Trophoblast cell (in vitro differentiated cells and primary cell): ENCODE results near the gene GLRA3.

ENCODE experiments used
- DNase-seq, 2 donors: peaks; one replicate each; pipeline ENCODE4 v3.0.0-alpha.2; 2016
- H2AFZ ChIP-seq: 2 replicates; pipeline ENCODE4 v1.6.1; 2013; ENCODE audit warnings: low read length, moderate library complexity, mild to moderate bottlenecking; ENCODE audit not compliant: insufficient read depth, poor library complexity
- H2AK5ac ChIP-seq: 2 replicates; pipeline ENCODE4 v1.6.1; 2013; ENCODE audit warnings: mild to moderate bottlenecking, low read length
- H2BK120ac ChIP-seq: 2 replicates; pipeline ENCODE4 v1.6.1; 2013; ENCODE audit warnings: low read length, mild to moderate bottlenecking, moderate library complexity; ENCODE audit not compliant: insufficient read depth, poor library complexity
- H2BK12ac ChIP-seq: 2 replicates; pipeline ENCODE4 v1.6.1; 2013; ENCODE audit warnings: mild to moderate bottlenecking, low read length, moderate library complexity
- H2BK5ac ChIP-seq: 2 replicates; pipeline ENCODE4 v1.6.1; 2013; ENCODE audit warnings: low read length, low read depth, moderate library complexity, mild to moderate bottlenecking; ENCODE audit not compliant: poor library complexity
- H3K14ac ChIP-seq: 2 replicates; pipeline ENCODE4 v1.6.1; 2013; ENCODE audit warnings: mild to moderate bottlenecking, low read length
- H3K18ac ChIP-seq: 2 replicates; pipeline ENCODE4 v1.6.1; 2013; ENCODE audit warnings: mild to moderate bottlenecking, low read length
- H3K23ac ChIP-seq: 2 replicates; pipeline ENCODE4 v1.6.1; 2013; ENCODE audit warnings: low read length
- H3K27ac ChIP-seq: 2 replicates; pipeline ENCODE4 v1.5.1; 2013; ENCODE audit warnings: low read depth, mild to moderate bottlenecking, inconsistent platforms, low read length, moderate library complexity
- H3K27me3 ChIP-seq: 2 replicates; pipeline ENCODE4 v1.6.1; 2013; ENCODE audit warnings: inconsistent platforms, mild to moderate bottlenecking, low read length, moderate library complexity; ENCODE audit not compliant: insufficient read depth
- H3K36me3 ChIP-seq, 2 experiments: 1 replicate in 1 of 2; 2 replicates in 1 of 2; pipeline ENCODE4 v1.6.1; 2013; ENCODE audit warnings: low read length in 2 of 2, mild to moderate bottlenecking in 2 of 2, moderate library complexity in 1 of 2; ENCODE audit not compliant: insufficient read depth in 2 of 2, control insufficient read depth in 1 of 2
- H3K4ac ChIP-seq: 2 replicates; pipeline ENCODE4 v1.6.1; 2013; ENCODE audit warnings: low read depth, mild to moderate bottlenecking, low read length, moderate library complexity
- H3K4me1 ChIP-seq, 2 experiments: 1 replicate in 1 of 2; 2 replicates in 1 of 2; pipeline ENCODE4 v1.6.1; 2013; ENCODE audit warnings: low read length in 2 of 2, mild to moderate bottlenecking in 2 of 2, moderate library complexity in 1 of 2; ENCODE audit not compliant: insufficient read depth in 2 of 2, control insufficient read depth in 1 of 2
- H3K4me2 ChIP-seq: 2 replicates; pipeline ENCODE4 v1.6.1; 2013; ENCODE audit warnings: inconsistent platforms, mild to moderate bottlenecking, low read length, moderate library complexity
- H3K4me3 ChIP-seq: 2 replicates; pipeline ENCODE4 v1.5.1; 2013; ENCODE audit warnings: mild to moderate bottlenecking, low read depth, low read length, inconsistent platforms
- H3K79me1 ChIP-seq: one replicate; pipeline ENCODE4 v1.6.1; 2013; ENCODE audit warnings: low read length
- H3K79me2 ChIP-seq: 2 replicates; pipeline ENCODE4 v1.6.1; 2013; ENCODE audit warnings: low read length, mild to moderate bottlenecking; ENCODE audit not compliant: control insufficient read depth, insufficient read depth, poor library complexity
- H3K9ac ChIP-seq: 2 replicates; pipeline ENCODE4 v1.6.1; 2013; ENCODE audit warnings: mild to moderate bottlenecking, low read length
- H3K9me3 ChIP-seq: 2 replicates; pipeline ENCODE4 v1.6.1; 2013; ENCODE audit warnings: low read depth, mild to moderate bottlenecking, control low read depth, inconsistent platforms, low read length; ENCODE audit not compliant: insufficient read depth
- H4K12ac ChIP-seq: 2 replicates; pipeline ENCODE4 v1.6.1; 2013; ENCODE audit warnings: low read depth, mild to moderate bottlenecking, low read length, moderate library complexity
- H4K8ac ChIP-seq: 2 replicates; pipeline ENCODE4 v1.6.1; 2013; ENCODE audit warnings: low read depth, mild to moderate bottlenecking, low read length, moderate library complexity
- H4K91ac ChIP-seq: one replicate; pipeline ENCODE4 v1.6.1; 2013; ENCODE audit warnings: low read depth, mild to moderate bottlenecking, low read length, moderate library complexity
- WGBS: extraction: QIAGEN DNeasy Blood & Tissue Kit; methylation state at CpG from one replicate; pipeline ENCODE4 v1.1.7; 2013; ENCODE audit warnings: missing lambda C conversion rate; ENCODE audit not compliant: insufficient read length, insufficient coverage; ENCODE audit errors: extremely low coverage; 5-methylcytosine and 5-hydroxymethylcytosine counted together

Gene GLRA3

DNA sequence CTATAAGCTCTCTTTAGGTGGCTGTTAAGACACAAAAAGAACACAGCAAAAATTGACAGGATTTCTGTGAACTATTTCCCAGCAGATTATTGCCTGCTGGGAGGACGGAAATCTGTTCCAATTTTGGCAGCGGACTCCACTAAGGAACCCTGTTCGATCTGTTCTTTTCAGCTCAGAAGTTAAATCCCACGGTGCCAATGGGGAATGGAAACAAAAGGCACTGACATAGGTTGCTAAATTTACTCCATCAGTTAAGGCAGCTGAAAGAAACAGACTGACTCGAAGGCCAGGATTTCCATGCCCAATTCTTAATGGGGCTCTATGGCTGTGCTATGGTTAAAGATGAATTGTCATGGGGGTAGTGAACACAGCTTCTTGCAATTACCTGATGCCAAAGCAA lies 180.2 kb downstream of the GLRA3 start:
- H3K23ac ChIP-seq: no peak overlapping the region
- H3K14ac ChIP-seq: no peak overlapping the region
- no peaks in the 10 kb centered on the region for H3K79me1 ChIP-seq
- no peak overlapping the region for H2AFZ ChIP-seq
- H3K4me2 ChIP-seq: no peak overlapping the region
- no peak overlapping the region for H4K91ac ChIP-seq
- H3K36me3 ChIP-seq: no peaks in the 10 kb centered on the region
- no CpG with 5 or more reads among the region's 5 CpGs for WGBS
- H3K79me2 ChIP-seq: no peaks in the 10 kb centered on the region
- no peak overlapping the region for H2BK12ac ChIP-seq
- H3K9me3 ChIP-seq: no peaks in the 10 kb centered on the region
- H3K9ac ChIP-seq: no peak overlapping the region
- H4K8ac ChIP-seq: no peak overlapping the region
- H3K4ac ChIP-seq: no peak overlapping the region
- no peak overlapping the region for H3K4me3 ChIP-seq
- H3K27ac ChIP-seq: no peak overlapping the region
- no peak overlapping the region for H4K12ac ChIP-seq
- no peaks in the 10 kb centered on the region for H3K27me3 ChIP-seq
- no peak overlapping the region for H3K18ac ChIP-seq
- H2AK5ac ChIP-seq: no peak overlapping the region
- no peak for DNase-seq
- H2BK120ac ChIP-seq: no peak overlapping the region
- no peak overlapping the region for H2BK5ac ChIP-seq
- no peaks in the 10 kb centered on the region for H3K4me1 ChIP-seq

DNA sequence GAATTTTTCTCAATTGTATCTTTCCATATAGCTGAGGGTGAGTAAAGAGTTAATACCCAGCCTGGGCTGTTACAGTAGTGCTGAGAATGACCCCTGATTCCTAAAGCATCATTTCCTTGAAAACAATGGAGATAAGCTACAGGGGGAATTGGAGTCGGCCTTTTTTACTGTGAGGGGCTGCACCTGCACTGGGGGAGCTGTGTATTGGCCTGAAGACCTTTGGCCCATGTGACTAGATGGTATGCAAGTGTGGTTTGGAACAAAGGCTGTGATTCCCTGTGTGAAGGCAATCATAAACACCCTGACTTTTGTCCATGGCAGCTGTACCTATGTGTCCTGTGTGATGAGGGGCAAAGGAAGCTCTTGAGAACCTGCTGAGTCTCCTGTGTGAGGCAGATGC lies 182.7 kb downstream of the GLRA3 start:
- Histone ChIP-seq H3K4me1 (no peaks in the 10 kb centered on the region), H2BK5ac (no peak overlapping the region), H4K91ac (no peak overlapping the region), H3K79me2 (no peaks in the 10 kb centered on the region), H3K36me3 (no peaks in the 10 kb centered on the region), H3K4ac (no peak overlapping the region), H3K9ac (no peak overlapping the region), H3K4me3 (no peak overlapping the region), H2AK5ac (no peak overlapping the region), H3K27ac (no peak overlapping the region), H3K23ac (no peak overlapping the region), H3K18ac (no peak overlapping the region), H3K4me2 (no peak overlapping the region), H2BK120ac (no peak overlapping the region), H3K79me1 (no peaks in the 10 kb centered on the region), H3K9me3 (no peaks in the 10 kb centered on the region), H2BK12ac (no peak overlapping the region), H3K14ac (no peak overlapping the region), H4K8ac (no peak overlapping the region), H2AFZ (no peak overlapping the region), H3K27me3 (no peaks in the 10 kb centered on the region), H4K12ac (no peak overlapping the region)
- WGBS: no CpG with 5 or more reads among the region's 1 CpG
- DNase-seq: no peak

DNA sequence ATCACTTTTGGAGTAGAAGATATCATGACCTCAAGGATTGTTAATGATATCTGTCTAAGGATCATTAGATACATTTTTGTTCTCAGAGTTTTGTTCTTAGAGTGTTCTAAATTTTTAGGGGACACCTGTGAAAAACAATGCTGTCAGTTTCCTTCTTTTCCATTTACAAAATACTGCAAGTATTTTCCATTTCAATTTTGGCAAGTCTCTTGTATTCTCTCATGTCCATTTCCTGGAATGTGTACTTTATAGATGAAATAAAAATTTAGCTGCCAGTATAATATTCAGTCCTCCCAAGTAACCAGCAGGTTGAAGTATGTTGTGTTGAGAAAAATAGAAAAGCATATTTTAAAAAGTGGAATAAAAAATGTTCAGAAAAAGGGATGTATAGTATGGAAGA lies 188.9 kb downstream of the GLRA3 start:
- Histone ChIP-seq H3K4me2 (no peak overlapping the region), H3K9me3 (no peaks in the 10 kb centered on the region), H3K36me3 (no peaks in the 10 kb centered on the region), H3K4me3 (no peak overlapping the region), H4K91ac (no peak overlapping the region), H3K79me2 (no peaks in the 10 kb centered on the region), H3K14ac (no peak overlapping the region), H3K23ac (no peak overlapping the region), H3K27ac (no peak overlapping the region), H2AFZ (no peak overlapping the region), H3K18ac (no peak overlapping the region), H4K12ac (no peak overlapping the region), H3K27me3 (no peaks in the 10 kb centered on the region), H4K8ac (no peak overlapping the region), H2AK5ac (no peak overlapping the region), H3K4me1 (no peaks in the 10 kb centered on the region), H3K4ac (no peak overlapping the region), H3K79me1 (no peaks in the 10 kb centered on the region), H2BK5ac (no peak overlapping the region), H2BK120ac (no peak overlapping the region), H3K9ac (no peak overlapping the region), H2BK12ac (no peak overlapping the region)
- no peak for DNase-seq

GRCh38 chr4:174635732-174636131 lies 193.3 kb downstream of the GLRA3 start:
- DNase-seq: no peak
- no peak overlapping the region for H3K4me3 ChIP-seq
- H2AK5ac ChIP-seq: no peak overlapping the region
- H2BK120ac ChIP-seq: no peak overlapping the region
- no peak overlapping the region for H3K14ac ChIP-seq
- no peaks in the 10 kb centered on the region for H3K27me3 ChIP-seq
- H3K27ac ChIP-seq: no peak overlapping the region
- H3K4me2 ChIP-seq: no peak overlapping the region
- H3K79me2 ChIP-seq: no peaks in the 10 kb centered on the region
- no peak overlapping the region for H4K12ac ChIP-seq
- no CpG with 5 or more reads among the region's 1 CpG for WGBS
- no peak overlapping the region for H3K18ac ChIP-seq
- H3K79me1 ChIP-seq: no peaks in the 10 kb centered on the region
- H2AFZ ChIP-seq: no peak overlapping the region
- no peak overlapping the region for H4K8ac ChIP-seq
- H3K4me1 ChIP-seq: no peaks in the 10 kb centered on the region
- H3K36me3 ChIP-seq: no peaks in the 10 kb centered on the region
- H4K91ac ChIP-seq: no peak overlapping the region
- H3K23ac ChIP-seq: no peak overlapping the region
- no peaks in the 10 kb centered on the region for H3K9me3 ChIP-seq
- no peak overlapping the region for H2BK12ac ChIP-seq
- no peak overlapping the region for H2BK5ac ChIP-seq
- H3K4ac ChIP-seq: no peak overlapping the region
- no peak overlapping the region for H3K9ac ChIP-seq

DNA sequence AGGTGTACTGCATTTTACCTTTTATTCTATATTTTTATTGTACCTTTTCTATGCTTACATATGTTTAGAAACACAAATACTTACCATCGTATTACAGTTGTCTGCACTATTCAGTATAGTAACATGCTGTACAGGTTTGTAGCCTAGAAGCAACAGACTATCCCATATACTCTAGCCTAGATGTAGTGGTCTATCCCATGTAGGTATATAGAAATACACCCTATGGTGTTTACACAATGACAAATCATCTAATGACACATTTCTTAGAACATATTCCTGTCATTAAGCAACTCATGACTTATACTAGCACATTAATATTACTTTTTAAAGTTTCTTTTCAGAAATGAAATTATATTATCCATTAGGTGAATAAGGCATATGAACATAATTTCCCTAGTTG lies 195.6 kb downstream of the GLRA3 start:
- Histone ChIP-seq H3K79me2 (no peaks in the 10 kb centered on the region), H2AFZ (no peak overlapping the region), H3K14ac (no peak overlapping the region), H3K23ac (no peak overlapping the region), H3K4me1 (no peaks in the 10 kb centered on the region), H4K91ac (no peak overlapping the region), H3K9ac (no peak overlapping the region), H3K27me3 (no peaks in the 10 kb centered on the region), H2AK5ac (no peak overlapping the region), H3K9me3 (no peaks in the 10 kb centered on the region), H2BK12ac (no peak overlapping the region), H4K8ac (no peak overlapping the region), H3K4me2 (no peak overlapping the region), H3K4ac (no peak overlapping the region), H3K18ac (no peak overlapping the region), H3K79me1 (no peaks in the 10 kb centered on the region), H3K27ac (no peak overlapping the region), H3K4me3 (no peak overlapping the region), H2BK120ac (no peak overlapping the region), H2BK5ac (no peak overlapping the region), H4K12ac (no peak overlapping the region), H3K36me3 (no peaks in the 10 kb centered on the region)
- WGBS: no CpG with 5 or more reads among the region's 1 CpG
- no peak for DNase-seq
